Mesenchymal stem cell (in vitro differentiated cells and primary cell): ENCODE data around the gene ADD3.

Experiments used
- DNase-seq: peaks from one replicate; pipeline ENCODE4 v3.0.0-alpha.2; 2013
- H2AFZ ChIP-seq: one replicate; pipeline ENCODE4 v1.6.1; 2013; ENCODE audit warnings: low read depth, mild to moderate bottlenecking, control low read depth, inconsistent platforms, low read length, moderate library complexity
- H2AK5ac ChIP-seq: 2 replicates; pipeline ENCODE4 v1.6.1; 2013; ENCODE audit warnings: low read length, moderate library complexity, mild to moderate bottlenecking, inconsistent platforms; ENCODE audit not compliant: severe bottlenecking
- H2BK120ac ChIP-seq: one replicate; pipeline ENCODE4 v1.6.1; 2013; ENCODE audit warnings: low read depth, mild to moderate bottlenecking, inconsistent platforms, low read length, moderate library complexity
- H2BK12ac ChIP-seq, 2 experiments: one replicate each; pipeline ENCODE4 v1.6.1; 2013; ENCODE audit warnings: inconsistent platforms in 2 of 2, low read length in 2 of 2, mild to moderate bottlenecking in 2 of 2, moderate library complexity in 2 of 2, control low read depth in 1 of 2
- H2BK15ac ChIP-seq: one replicate; pipeline ENCODE4 v1.6.1; 2013; ENCODE audit warnings: mild to moderate bottlenecking, low read depth, inconsistent platforms; ENCODE audit not compliant: poor library complexity, severe bottlenecking
- H2BK5ac ChIP-seq: 2 replicates; pipeline ENCODE4 v1.6.1; 2013; ENCODE audit warnings: low read depth, mild to moderate bottlenecking, low read length, control low read depth, inconsistent platforms; ENCODE audit not compliant: poor library complexity, severe bottlenecking
- H3K14ac ChIP-seq, 2 experiments: one replicate each; pipeline ENCODE4 v1.6.1; 2013; ENCODE audit warnings: inconsistent platforms in 2 of 2, low read length in 2 of 2, control low read depth in 1 of 2, mild to moderate bottlenecking in 1 of 2, moderate library complexity in 1 of 2
- H3K18ac ChIP-seq, 2 experiments: one replicate each; pipeline ENCODE4 v1.6.1; 2013; ENCODE audit warnings: inconsistent platforms in 2 of 2, low read length in 2 of 2, control low read depth in 1 of 2, low read depth in 1 of 2, mild to moderate bottlenecking in 1 of 2
- H3K23ac ChIP-seq, 2 experiments: one replicate each; pipeline ENCODE4 v1.6.1; 2013; ENCODE audit warnings: inconsistent platforms in 2 of 2, low read length in 2 of 2, mild to moderate bottlenecking in 2 of 2, moderate library complexity in 2 of 2, control low read depth in 1 of 2
- H3K27ac ChIP-seq: 2 replicates; pipeline ENCODE4 v1.5.1; 2013; ENCODE audit warnings: mild to moderate bottlenecking, moderate library complexity, low read length, control low read depth, inconsistent platforms; ENCODE audit not compliant: poor library complexity, severe bottlenecking
- H3K27me3 ChIP-seq, 2 experiments: 2 replicates each; pipeline versions ENCODE4 v1.6.1 to v1.7.0; 2013; ENCODE audit warnings: low read length in 2 of 2, mild to moderate bottlenecking in 2 of 2, moderate library complexity in 2 of 2, control low read depth in 1 of 2, inconsistent platforms in 1 of 2; ENCODE audit not compliant: control insufficient read depth in 1 of 2, insufficient read depth in 1 of 2
- H3K36me3 ChIP-seq, 2 experiments: 2 replicates each; pipeline versions ENCODE4 v1.6.1 to v1.7.0; 2013; ENCODE audit warnings: low read length in 2 of 2, control low read depth in 1 of 2, inconsistent platforms in 1 of 2, low read depth in 1 of 2, mild to moderate bottlenecking in 1 of 2; ENCODE audit not compliant: insufficient read depth in 2 of 2, control insufficient read depth in 1 of 2
- H3K4ac ChIP-seq, 2 experiments: one replicate each; pipeline ENCODE4 v1.6.1; 2013; ENCODE audit warnings: inconsistent platforms in 2 of 2, low read length in 2 of 2, mild to moderate bottlenecking in 2 of 2, moderate library complexity in 2 of 2, control low read depth in 1 of 2, low read depth in 1 of 2
- H3K4me1 ChIP-seq: 2 replicates; pipeline ENCODE4 v1.6.1; 2013; ENCODE audit warnings: low read depth, low read length, control low read depth; ENCODE audit not compliant: control insufficient read depth, insufficient read depth
- H3K4me2 ChIP-seq: 2 replicates; pipeline ENCODE4 v1.6.1; 2013; ENCODE audit warnings: low read length, mild to moderate bottlenecking, inconsistent platforms; ENCODE audit not compliant: poor library complexity, severe bottlenecking
- H3K4me3 ChIP-seq, 2 experiments: 2 replicates each; pipeline versions ENCODE4 v1.5.1 to v1.7.0; 2013; ENCODE audit warnings: low read length in 2 of 2, mild to moderate bottlenecking in 2 of 2, control low read depth in 1 of 2, low read depth in 1 of 2; ENCODE audit not compliant: insufficient read depth in 1 of 2
- H3K79me1 ChIP-seq: replicated peaks from 2 replicates; pipeline ENCODE4 v1.6.1; 2013; ENCODE audit warnings: mild to moderate bottlenecking, control low read depth, low read length, inconsistent platforms; ENCODE audit not compliant: poor library complexity, severe bottlenecking
- H3K9ac ChIP-seq: 2 replicates; pipeline ENCODE4 v1.7.0; 2013; ENCODE audit warnings: mild to moderate bottlenecking, low read length, moderate library complexity
- H3K9me3 ChIP-seq: 2 replicates; pipeline ENCODE4 v1.7.0; 2013; ENCODE audit warnings: mild to moderate bottlenecking, low read length; ENCODE audit not compliant: control insufficient read depth
- H4K8ac ChIP-seq: one replicate; pipeline ENCODE4 v1.6.1; 2013; ENCODE audit warnings: inconsistent platforms, mild to moderate bottlenecking, low read length, moderate library complexity
- H4K91ac ChIP-seq: one replicate; pipeline ENCODE4 v1.6.1; 2013; ENCODE audit warnings: mild to moderate bottlenecking, low read length, inconsistent platforms
- WGBS: methylation state at CpG from one replicate; pipeline ENCODE4 v1.1.7; 2013; ENCODE audit warnings: mixed read lengths; 5-methylcytosine and 5-hydroxymethylcytosine counted together

The ADD3 gene

DNA sequence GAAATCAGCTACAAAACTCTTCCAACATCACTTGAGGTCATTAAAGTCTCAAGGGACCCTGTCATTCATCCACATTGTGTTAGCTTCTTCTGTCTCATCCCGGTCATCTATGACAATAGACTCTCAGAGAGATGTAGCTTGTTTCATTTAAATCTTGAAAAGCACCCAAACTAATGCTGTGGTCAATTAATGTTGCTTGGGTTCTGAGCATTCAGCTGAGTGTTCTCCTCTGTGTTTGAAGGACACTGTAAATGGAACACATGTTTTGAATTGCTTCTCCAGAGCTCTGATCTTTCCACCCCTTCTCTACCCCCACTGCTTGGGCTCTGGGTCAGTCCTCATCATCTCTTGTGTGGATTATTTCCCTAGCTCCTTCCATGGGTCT lies 19.6 kb upstream of the ADD3 start:
- no peak overlapping the region for H3K23ac ChIP-seq
- no peaks in the 10 kb centered on the region for H3K27me3 ChIP-seq
- H2AK5ac ChIP-seq = peak overlapping the region; percentile 3
- H3K27ac ChIP-seq = no peak overlapping the region
- H3K4me1 ChIP-seq = no peaks in the 10 kb centered on the region
- no CpG with 5 or more reads among the region's 1 CpG for WGBS
- no peak overlapping the region for H3K4me2 ChIP-seq
- peaks cover 3% of the 10 kb centered on the region for H3K9me3 ChIP-seq
- no peak overlapping the region for H2BK120ac ChIP-seq
- H3K4ac ChIP-seq = no peak overlapping the region
- no peak for DNase-seq
- H3K14ac ChIP-seq = no peak overlapping the region
- no peak overlapping the region for H2BK15ac ChIP-seq
- no peaks in the 10 kb centered on the region for H3K79me1 ChIP-seq
- no peak overlapping the region for H3K18ac ChIP-seq
- no peak overlapping the region for H2AFZ ChIP-seq
- no peaks in the 10 kb centered on the region for H3K36me3 ChIP-seq
- H4K91ac ChIP-seq = no peak overlapping the region
- no peak overlapping the region for H2BK12ac ChIP-seq
- H3K4me3 ChIP-seq = peak overlapping the region in 1 of 2 experiments; percentile 4
- no peak overlapping the region for H4K8ac ChIP-seq
- no peak overlapping the region for H2BK5ac ChIP-seq
- peak overlapping the region; percentile 55 for H3K9ac ChIP-seq

DNA sequence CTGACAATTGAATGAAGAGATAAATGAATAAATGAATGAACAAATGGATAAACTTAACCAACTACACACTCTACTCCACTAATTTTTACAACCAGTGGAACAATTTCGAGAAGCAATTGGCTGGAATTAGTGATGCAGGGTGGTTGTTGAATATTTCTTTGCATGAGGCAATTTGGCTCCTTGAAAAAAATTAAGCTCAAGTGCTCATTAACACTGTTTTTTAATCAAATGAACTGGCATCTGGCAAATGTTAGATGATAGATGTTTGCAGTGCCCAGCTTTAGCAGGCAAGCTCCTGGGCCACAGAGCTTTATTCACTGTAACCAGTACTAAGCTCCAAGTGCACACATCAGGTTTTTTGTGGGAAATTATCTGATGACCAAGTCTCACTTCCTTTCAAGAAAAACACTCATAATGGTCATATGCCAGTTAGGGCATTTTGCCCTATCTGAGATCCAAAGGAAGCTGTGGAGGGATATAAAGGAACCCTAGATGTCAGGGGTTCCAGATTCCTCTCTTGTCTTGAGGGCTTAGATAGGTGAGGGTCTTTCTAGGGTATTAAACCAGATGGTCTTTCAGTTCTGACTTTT lies 16.4 kb upstream of the ADD3 start:
- Histone ChIP-seq H2AFZ (no peak overlapping the region), H3K18ac (no peak overlapping the region), H2BK12ac (no peak overlapping the region), H3K4me3 (no peak overlapping the region), H3K4ac (no peak overlapping the region), H4K91ac (no peak overlapping the region), H2BK5ac (no peak overlapping the region), H3K4me1 (no peaks in the 10 kb centered on the region), H3K27me3 (no peaks in the 10 kb centered on the region), H2BK120ac (no peak overlapping the region), H2BK15ac (no peak overlapping the region), H4K8ac (no peak overlapping the region), H3K79me1 (no peaks in the 10 kb centered on the region), H3K23ac (no peak overlapping the region), H3K9ac (peak overlapping the region; percentile 85), H3K4me2 (no peak overlapping the region), H3K9me3 (no peaks in the 10 kb centered on the region), H2AK5ac (no peak overlapping the region), H3K36me3 (no peaks in the 10 kb centered on the region), H3K27ac (no peak overlapping the region), H3K14ac (no peak overlapping the region)
- no CpG with 5 or more reads among the region's 1 CpG for WGBS
- DNase-seq = no peak

DNA sequence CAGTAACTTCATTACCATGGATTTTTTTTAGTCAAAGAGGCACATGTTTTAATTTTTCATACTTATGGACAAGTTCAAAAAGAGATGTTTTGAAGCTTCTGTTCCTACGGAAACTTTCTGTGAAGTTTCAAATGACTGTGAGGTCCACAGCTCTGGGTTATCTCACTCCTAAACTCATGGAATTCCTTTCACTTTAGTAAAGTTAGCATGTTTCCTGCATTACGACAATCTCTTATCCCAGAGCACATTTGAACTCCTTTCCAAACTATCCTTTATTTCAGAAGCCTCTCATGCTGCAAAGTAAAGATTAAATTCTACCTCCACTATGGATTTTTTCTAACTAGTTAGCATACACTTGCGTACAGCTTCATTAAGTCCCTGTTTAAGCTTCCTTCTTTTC lies 15.3 kb upstream of the ADD3 start:
- no peak overlapping the region for H3K4me2 ChIP-seq
- no peaks in the 10 kb centered on the region for H3K36me3 ChIP-seq
- H3K9me3 ChIP-seq = no peaks in the 10 kb centered on the region
- peak overlapping the region in 1 of 2 experiments; percentile 54 for H3K4me3 ChIP-seq
- no peak overlapping the region for H2AFZ ChIP-seq
- no peak overlapping the region for H3K23ac ChIP-seq
- no peaks in the 10 kb centered on the region for H3K27me3 ChIP-seq
- no peak overlapping the region for H2AK5ac ChIP-seq
- no peak overlapping the region for H3K4ac ChIP-seq
- DNase-seq = peak; percentile 79
- no peak overlapping the region for H4K91ac ChIP-seq
- H3K4me1 ChIP-seq = no peaks in the 10 kb centered on the region
- no peak overlapping the region for H4K8ac ChIP-seq
- H3K27ac ChIP-seq = peak overlapping the region; percentile 38
- no peak overlapping the region for H2BK12ac ChIP-seq
- H3K14ac ChIP-seq = no peak overlapping the region
- no peaks in the 10 kb centered on the region for H3K79me1 ChIP-seq
- peak overlapping the region; percentile 85 for H3K9ac ChIP-seq
- 5% methylated on average over 2 of the region's 3 CpGs for WGBS
- no peak overlapping the region for H2BK15ac ChIP-seq
- no peak overlapping the region for H3K18ac ChIP-seq
- H2BK120ac ChIP-seq = no peak overlapping the region
- H2BK5ac ChIP-seq = no peak overlapping the region

DNA sequence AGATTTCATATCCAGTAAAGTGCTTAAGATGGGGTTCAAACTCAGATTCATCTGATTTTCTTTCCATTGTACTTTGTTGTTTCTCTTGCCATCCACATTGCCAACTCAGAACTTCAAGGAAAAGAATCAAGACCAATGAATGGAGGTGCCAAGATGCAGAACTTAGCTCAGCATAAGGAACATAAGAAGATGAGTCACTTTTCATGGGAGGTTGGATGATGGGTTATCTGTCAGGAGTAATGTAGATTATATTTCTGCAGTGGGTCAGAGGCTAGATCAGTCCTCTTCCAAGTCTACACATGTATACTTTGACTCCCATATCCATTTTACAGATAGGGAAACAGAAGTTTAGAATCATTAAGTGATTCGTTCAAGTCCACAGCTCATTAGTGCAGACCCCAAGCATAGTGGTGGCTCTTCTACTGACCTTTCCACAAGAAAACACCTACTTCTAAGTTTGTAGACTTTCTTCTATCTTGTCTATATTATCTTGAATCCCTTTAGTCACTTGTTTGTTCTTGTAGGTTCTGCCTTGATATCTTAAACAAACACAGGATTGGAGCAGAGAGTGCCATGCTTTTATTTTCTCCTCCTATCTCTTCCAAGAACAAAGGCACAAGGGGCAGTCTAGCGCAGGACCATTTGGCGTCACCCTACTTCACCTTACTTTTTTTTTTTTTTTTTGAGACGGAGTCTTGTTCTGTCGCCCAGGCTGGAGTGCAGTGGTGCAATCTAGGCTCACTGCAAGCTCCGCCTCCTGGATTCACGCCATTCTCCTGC lies 14.0 kb upstream of the ADD3 start:
- no peak overlapping the region for H2AFZ ChIP-seq
- no peaks in the 10 kb centered on the region for H3K4me1 ChIP-seq
- no peak for DNase-seq
- H3K4me2 ChIP-seq = no peak overlapping the region
- H2AK5ac ChIP-seq = no peak overlapping the region
- H3K36me3 ChIP-seq = no peaks in the 10 kb centered on the region
- no peak overlapping the region for H3K23ac ChIP-seq
- no peak overlapping the region for H3K4me3 ChIP-seq
- no peak overlapping the region for H3K27ac ChIP-seq
- no peak overlapping the region for H2BK12ac ChIP-seq
- H3K4ac ChIP-seq = no peak overlapping the region
- no peak overlapping the region for H3K18ac ChIP-seq
- no peak overlapping the region for H3K14ac ChIP-seq
- no peak overlapping the region for H4K91ac ChIP-seq
- no peaks in the 10 kb centered on the region for H3K27me3 ChIP-seq
- no peak overlapping the region for H2BK15ac ChIP-seq
- H3K9ac ChIP-seq = no peak overlapping the region
- H2BK5ac ChIP-seq = no peak overlapping the region
- 98% methylated on average over 7 of the region's 7 CpGs for WGBS
- H4K8ac ChIP-seq = no peak overlapping the region
- H3K9me3 ChIP-seq = no peaks in the 10 kb centered on the region
- no peak overlapping the region for H2BK120ac ChIP-seq
- H3K79me1 ChIP-seq = no peaks in the 10 kb centered on the region
